GM23338 (cell line): ENCODE results near the gene UVRAG. TPM values are rescaled to one million over a fixed set of nuclear protein-coding genes. Genes with fewer than 3 reads are reported as not detected.
"Not testable (repeated sequence)": the region's sequence is repeated elsewhere in the genome, so short reads cannot be mapped to it uniquely, and the experiment has no call there.

Experiments
- ATAC-seq: fragments of 200-7000 bp; cut with Tn5 transposase; 3 replicates; pipeline ENCODE4 v1.9.1; 2020
- DNase-seq: peaks from one replicate; pipeline ENCODE4 v3.0.0-alpha.2; 2015; ENCODE audit warnings: low spot score
- H2AFZ ChIP-seq: fragments of 200-600 bp; sonication (generic); 2 replicates; pipeline ENCODE4 v1.8.0; 2016; ENCODE audit warnings: antibody characterized with exemption, mild to moderate bottlenecking, moderate library complexity
- H3F3A ChIP-seq: fragments of 200-600 bp; sonication (generic); replicated peaks from 2 replicates; pipeline ENCODE4 v1.8.0; 2017; ENCODE audit warnings: antibody characterized with exemption, mixed run types, low read depth
- H3K27ac ChIP-seq: fragments of 200-600 bp; sonication (generic); 2 replicates; pipeline ENCODE4 v1.6.1; 2016; ENCODE audit warnings: low read depth
- H3K27me3 ChIP-seq: fragments of 200-600 bp; sonication (generic); 2 replicates; pipeline ENCODE4 v1.8.0; 2016; ENCODE audit warnings: mild to moderate bottlenecking, mixed run types, moderate library complexity; ENCODE audit not compliant: insufficient read depth
- H3K36me3 ChIP-seq: fragments of 200-600 bp; sonication (generic); 2 replicates; pipeline ENCODE4 v1.8.0; 2016; ENCODE audit warnings: mild to moderate bottlenecking; ENCODE audit not compliant: insufficient read depth
- H3K4me1 ChIP-seq: fragments of 200-600 bp; sonication (generic); 2 replicates; pipeline ENCODE4 v1.8.0; 2016; ENCODE audit warnings: mild to moderate bottlenecking, moderate library complexity; ENCODE audit not compliant: insufficient read depth
- H3K4me2 ChIP-seq: fragments of 200-600 bp; sonication (generic); 2 replicates; pipeline ENCODE4 v1.7.1; 2017; ENCODE audit warnings: mixed run types
- H3K4me3 ChIP-seq: fragments of 200-600 bp; sonication (generic); 2 replicates; pipeline ENCODE4 v1.6.1; 2016; ENCODE audit warnings: mixed run types
- H3K79me2 ChIP-seq: fragments of 200-600 bp; sonication (generic); replicated peaks from 2 replicates; pipeline ENCODE4 v1.8.0; 2017; ENCODE audit warnings: mild to moderate bottlenecking; ENCODE audit not compliant: insufficient read depth
- H3K9me2 ChIP-seq: fragments of 200-600 bp; sonication (generic); 2 replicates; pipeline ENCODE4 v1.8.0; 2017; ENCODE audit not compliant: insufficient read depth
- H4K20me1 ChIP-seq: fragments of 200-600 bp; sonication (generic); replicated peaks from 2 replicates; pipeline ENCODE4 v1.8.0; 2017; ENCODE audit warnings: mild to moderate bottlenecking; ENCODE audit not compliant: insufficient read depth
- H3K27ac Mint-ChIP-seq: 2 replicates; pipeline ENCODE4 v1.8.0; 2020; ENCODE audit warnings: inconsistent platforms, mild to moderate bottlenecking, moderate library complexity, mixed read lengths
- H3K27me3 Mint-ChIP-seq: 3 replicates; pipeline ENCODE4 v1.8.0; 2022; ENCODE audit warnings: low read depth, mild to moderate bottlenecking, moderate library complexity, mixed read lengths, inconsistent platforms; ENCODE audit not compliant: insufficient read depth, poor library complexity
- H3K36me3 Mint-ChIP-seq: 3 replicates; pipeline ENCODE4 v1.8.0; 2021; ENCODE audit warnings: low read depth, mild to moderate bottlenecking, inconsistent platforms, moderate library complexity, mixed read lengths
- H3K4me1 Mint-ChIP-seq: 3 replicates; pipeline ENCODE4 v1.8.0; 2020; ENCODE audit warnings: mild to moderate bottlenecking, inconsistent platforms, mixed read lengths
- H3K4me3 Mint-ChIP-seq: 3 replicates; pipeline ENCODE4 v1.8.0; 2021; ENCODE audit warnings: moderate library complexity, mild to moderate bottlenecking, inconsistent platforms, mixed read lengths
- H3K9me3 Mint-ChIP-seq: 3 replicates; pipeline ENCODE4 v1.8.0; 2020; ENCODE audit warnings: moderate library complexity, mild to moderate bottlenecking, inconsistent platforms, mixed read lengths
- CREB1 ChIP-seq: fragments of 250-450 bp; sonication (Bioruptor Pico); IDR thresholded peaks from 2 replicates; pipeline ENCODE4 v1.5.0; 2020; ENCODE audit warnings: low read depth, mild to moderate bottlenecking, moderate library complexity
- ZNF114 ChIP-seq: fragments of 250-450 bp; sonication (Bioruptor Pico); IDR thresholded peaks from 2 replicates; pipeline ENCODE4 v1.5.0; 2020; ENCODE audit warnings: mild to moderate bottlenecking, moderate library complexity
- polyA plus RNA-seq: library from polyadenylated mRNA; unstranded; fragments of >200 nt; fragmentation: Nextera tagmentation; extraction: Ambion mirVana; gene quantifications from 2 replicates; pipeline ENCODE4 v1.2.1, GENCODE V29; 2016
- total RNA-seq: library from RNA; depleted of rRNA; stranded (reverse); fragments of >200 nt; shearing (Covaris generic); gene quantifications from 2 replicates; pipeline ENCODE4 v1.2.3, GENCODE V29; 2014
- TF ChIP-seq, protein P1 (sequence below): IDR thresholded peaks from 2 replicates; pipeline ENCODE4 v1.6.1; 2016; ENCODE audit warnings: antibody characterized with exemption

The UVRAG gene
- total and polyA plus RNA-seq, 2 experiments from 2014 or later = 15.3 to 17.4 TPM

- not testable (repeated sequence) for H3K4me1 ChIP-seq, H3K36me3 Mint-ChIP-seq, H3K27ac Mint-ChIP-seq, H3K4me1 Mint-ChIP-seq, H3K9me2 ChIP-seq, H3F3A ChIP-seq, H3K36me3 ChIP-seq, H3K79me2 ChIP-seq, H3K4me2 ChIP-seq, H3K27ac ChIP-seq, ATAC-seq, H3K4me3 Mint-ChIP-seq, H2AFZ ChIP-seq, H4K20me1 ChIP-seq, DNase-seq, H3K27me3 ChIP-seq, H3K27me3 Mint-ChIP-seq, H3K4me3 ChIP-seq
- peaks cover 11% of the 10 kb centered on the region for H3K9me3 Mint-ChIP-seq
Observed at GRCh38 chr11:75877327-75877726, 62.3 kb downstream of the UVRAG start.

DNA sequence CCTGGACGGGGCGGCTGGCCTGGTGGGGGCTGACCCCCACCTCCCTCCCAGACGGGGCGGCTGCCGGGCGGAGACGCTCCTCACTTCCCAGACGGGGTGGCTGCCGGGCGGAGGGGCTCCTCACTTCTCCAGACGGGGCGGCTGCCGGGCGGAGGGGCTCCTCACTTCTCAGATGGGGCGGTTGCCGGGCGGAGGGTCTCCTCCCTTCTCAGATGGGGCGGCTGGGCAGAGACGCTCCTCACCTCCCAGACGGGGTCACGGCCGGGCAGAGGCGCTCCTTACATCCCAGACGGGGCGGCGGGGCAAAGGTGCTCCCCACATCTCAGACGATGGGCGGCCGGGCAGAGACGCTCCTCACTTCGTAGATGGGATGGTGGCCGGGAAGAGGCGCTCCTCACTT is 62.9 kb downstream of the UVRAG start:
- H3F3A ChIP-seq, H3K36me3 ChIP-seq, DNase-seq, H2AFZ ChIP-seq, H3K9me2 ChIP-seq, H3K79me2 ChIP-seq, H3K27ac Mint-ChIP-seq, H3K4me1 Mint-ChIP-seq, H3K36me3 Mint-ChIP-seq, H3K4me3 Mint-ChIP-seq, ATAC-seq, H3K27ac ChIP-seq, H3K27me3 ChIP-seq, H3K4me3 ChIP-seq, H3K27me3 Mint-ChIP-seq, H3K4me1 ChIP-seq, H3K4me2 ChIP-seq, H4K20me1 ChIP-seq: not testable (repeated sequence)
- H3K9me3 Mint-ChIP-seq = peaks cover 11% of the 10 kb centered on the region

GRCh38 chr11:75878933-75879332 is 63.9 kb downstream of the UVRAG start:
- no peak overlapping the region for H2AFZ ChIP-seq
- no peaks in the 10 kb centered on the region for H3K36me3 ChIP-seq
- Mint-ChIP-seq H3K27me3 (no peaks in the 10 kb centered on the region), H3K27ac (no peak overlapping the region), H3K4me3 (no peak overlapping the region), H3K4me1 (peaks cover under 1% of the 10 kb centered on the region; the same call in 2 of the 3 replicates), H3K9me3 (peaks cover 11% of the 10 kb centered on the region), H3K36me3 (peaks cover 9% of the 10 kb centered on the region)
- ATAC-seq (no peak), DNase-seq (no peak)
- no peaks in the 10 kb centered on the region for H3K27me3 ChIP-seq
- H3K4me2 ChIP-seq = no peak overlapping the region
- no peaks in the 10 kb centered on the region for H3F3A ChIP-seq
- TF ChIP-seq, protein P1, sequence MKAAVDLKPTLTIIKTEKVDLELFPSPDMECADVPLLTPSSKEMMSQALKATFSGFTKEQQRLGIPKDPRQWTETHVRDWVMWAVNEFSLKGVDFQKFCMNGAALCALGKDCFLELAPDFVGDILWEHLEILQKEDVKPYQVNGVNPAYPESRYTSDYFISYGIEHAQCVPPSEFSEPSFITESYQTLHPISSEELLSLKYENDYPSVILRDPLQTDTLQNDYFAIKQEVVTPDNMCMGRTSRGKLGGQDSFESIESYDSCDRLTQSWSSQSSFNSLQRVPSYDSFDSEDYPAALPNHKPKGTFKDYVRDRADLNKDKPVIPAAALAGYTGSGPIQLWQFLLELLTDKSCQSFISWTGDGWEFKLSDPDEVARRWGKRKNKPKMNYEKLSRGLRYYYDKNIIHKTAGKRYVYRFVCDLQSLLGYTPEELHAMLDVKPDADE = no peak
- H3K4me3 ChIP-seq = no peak overlapping the region
- H3K27ac ChIP-seq = no peak overlapping the region
- 0 out of 2 replicates have a peak, but pooled peaks cover 3% of the 10 kb centered on the region for H4K20me1 ChIP-seq
- H3K4me1 ChIP-seq = no peaks in the 10 kb centered on the region
- no peaks in the 10 kb centered on the region for H3K9me2 ChIP-seq
- H3K79me2 ChIP-seq = 0 out of 2 replicates have a peak, but pooled peaks cover 4% of the 10 kb centered on the region

DNA sequence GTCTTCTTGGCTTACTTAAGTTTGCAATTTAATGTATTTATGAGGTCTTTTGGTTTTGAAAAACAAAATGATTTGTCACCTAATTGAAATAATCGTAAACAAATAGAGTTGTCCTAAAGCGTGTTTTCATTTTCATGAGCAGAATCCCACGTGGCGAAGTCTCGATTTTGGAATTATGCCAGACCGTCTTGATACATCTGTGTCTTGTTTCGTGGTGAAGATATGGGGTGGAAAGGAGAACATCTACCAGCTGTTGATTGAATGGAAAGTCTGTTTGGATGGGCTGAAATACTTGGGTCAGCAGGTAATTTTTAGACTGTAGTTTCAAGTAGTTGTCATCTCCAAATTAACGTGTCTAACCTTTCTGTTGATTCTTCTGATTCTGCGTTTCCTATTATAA is 64.7 kb downstream of the UVRAG start:
- H3K9me3 Mint-ChIP-seq = peaks cover 11% of the 10 kb centered on the region
- no peaks in the 10 kb centered on the region for H3K27me3 ChIP-seq
- H3K27ac ChIP-seq = no peak overlapping the region
- no peaks in the 10 kb centered on the region for H3K4me1 ChIP-seq
- H3K27ac Mint-ChIP-seq = no peak overlapping the region
- peaks cover 9% of the 10 kb centered on the region for H3K36me3 Mint-ChIP-seq
- no peak overlapping the region for H2AFZ ChIP-seq
- 0 out of 2 replicates have a peak, but pooled peaks cover 3% of the 10 kb centered on the region for H4K20me1 ChIP-seq
- H3K9me2 ChIP-seq = no peaks in the 10 kb centered on the region
- no peak overlapping the region for H3K4me3 ChIP-seq
- DNase-seq = no peak
- H3K4me1 Mint-ChIP-seq = no peaks in the 10 kb centered on the region
- ATAC-seq = no peak
- H3K27me3 Mint-ChIP-seq = no peaks in the 10 kb centered on the region
- H3K4me2 ChIP-seq = no peak overlapping the region
- H3K4me3 Mint-ChIP-seq = no peak overlapping the region
- H3K79me2 ChIP-seq = 0 out of 2 replicates have a peak, but pooled peaks cover 4% of the 10 kb centered on the region
- H3K36me3 ChIP-seq = no peaks in the 10 kb centered on the region
- H3F3A ChIP-seq = no peaks in the 10 kb centered on the region
- no peak for TF ChIP-seq ZNF114
- no peak for TF ChIP-seq CREB1
- TF ChIP-seq, protein P1 = no peak
